OCI-LY1 (cell line): ENCODE measurements around the gene GTF2IRD2.
"Not testable (repeated sequence)": the region's sequence is repeated elsewhere in the genome, so short reads cannot be mapped to it uniquely, and the experiment has no call there.

Experiments
- EZH2 ChIP-seq: fragments of 200-600 bp; sonication (generic), shearing (Covaris generic); IDR thresholded peaks from 2 replicates; pipeline ENCODE4 v1.8.0; 2017; ENCODE audit warnings: borderline replicate concordance, mixed run types, mild to moderate bottlenecking, antibody characterized with exemption, low read length, moderate library complexity, mixed read lengths
- TF ChIP-seq, protein P1 (sequence below): fragments of 200-600 bp; sonication (generic), shearing (Covaris generic); IDR thresholded peaks from 2 replicates; pipeline ENCODE4 v1.5.1; 2017; ENCODE audit warnings: mild to moderate bottlenecking, antibody characterized with exemption, low read length, moderate library complexity, mixed read lengths

DNA sequence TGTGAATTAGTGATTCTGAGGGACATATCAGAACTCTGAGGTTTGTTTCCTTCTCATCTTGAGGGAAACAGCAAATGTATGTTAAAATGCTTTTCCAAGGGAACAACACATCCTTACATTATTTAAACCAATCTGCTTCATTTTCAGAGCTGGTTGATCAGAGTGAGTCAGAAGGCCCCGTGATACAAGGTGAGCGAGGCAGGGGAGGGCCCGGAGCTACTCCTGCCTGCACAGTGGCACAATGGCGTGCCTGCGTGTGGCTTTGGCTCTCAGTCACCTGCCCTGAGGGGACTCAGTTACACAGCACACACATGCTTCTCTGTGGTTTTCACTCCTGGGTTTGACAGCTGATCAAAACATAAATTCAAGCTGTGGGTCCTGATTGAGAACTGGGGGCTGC lies 94.7 kb downstream of the GTF2IRD2 start:
- TF ChIP-seq, protein P1, sequence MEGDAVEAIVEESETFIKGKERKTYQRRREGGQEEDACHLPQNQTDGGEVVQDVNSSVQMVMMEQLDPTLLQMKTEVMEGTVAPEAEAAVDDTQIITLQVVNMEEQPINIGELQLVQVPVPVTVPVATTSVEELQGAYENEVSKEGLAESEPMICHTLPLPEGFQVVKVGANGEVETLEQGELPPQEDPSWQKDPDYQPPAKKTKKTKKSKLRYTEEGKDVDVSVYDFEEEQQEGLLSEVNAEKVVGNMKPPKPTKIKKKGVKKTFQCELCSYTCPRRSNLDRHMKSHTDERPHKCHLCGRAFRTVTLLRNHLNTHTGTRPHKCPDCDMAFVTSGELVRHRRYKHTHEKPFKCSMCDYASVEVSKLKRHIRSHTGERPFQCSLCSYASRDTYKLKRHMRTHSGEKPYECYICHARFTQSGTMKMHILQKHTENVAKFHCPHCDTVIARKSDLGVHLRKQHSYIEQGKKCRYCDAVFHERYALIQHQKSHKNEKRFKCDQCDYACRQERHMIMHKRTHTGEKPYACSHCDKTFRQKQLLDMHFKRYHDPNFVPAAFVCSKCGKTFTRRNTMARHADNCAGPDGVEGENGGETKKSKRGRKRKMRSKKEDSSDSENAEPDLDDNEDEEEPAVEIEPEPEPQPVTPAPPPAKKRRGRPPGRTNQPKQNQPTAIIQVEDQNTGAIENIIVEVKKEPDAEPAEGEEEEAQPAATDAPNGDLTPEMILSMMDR = not testable (repeated sequence)
- TF ChIP-seq EZH2 = not testable (repeated sequence)
